OCI-LY1 (cell line): Measurements from ENCODE around the gene TNFRSF11A.

Experiments
- CTCF ChIP-seq: fragments of 200-600 bp; sonication (generic), shearing (Covaris generic); IDR thresholded peaks from 2 replicates; pipeline ENCODE4 v1.5.1; 2017; ENCODE audit warnings: mild to moderate bottlenecking, antibody characterized with exemption, low read length, moderate library complexity, mixed read lengths
- EZH2 ChIP-seq: fragments of 200-600 bp; sonication (generic), shearing (Covaris generic); IDR thresholded peaks from 2 replicates; pipeline ENCODE4 v1.8.0; 2017; ENCODE audit warnings: borderline replicate concordance, mixed run types, mild to moderate bottlenecking, antibody characterized with exemption, low read length, moderate library complexity, mixed read lengths

DNA sequence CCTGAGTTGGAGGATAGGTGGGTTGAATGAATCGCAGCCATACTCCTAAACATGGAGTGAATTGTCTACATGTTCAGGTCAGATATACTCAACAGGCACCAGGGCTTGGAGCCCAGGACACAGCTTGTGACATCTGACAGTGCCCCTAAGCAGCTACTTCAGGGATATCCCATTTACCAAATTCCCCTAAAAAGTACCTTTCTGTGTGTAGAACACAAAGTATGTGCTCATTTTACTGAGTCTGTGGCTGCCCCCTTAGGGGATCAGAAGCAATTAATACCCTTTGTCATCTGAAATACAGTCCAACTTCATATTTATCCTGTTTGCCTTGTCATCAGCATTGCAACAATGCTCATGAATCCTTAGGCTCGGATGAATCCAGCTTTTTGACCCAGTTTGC is 20.8 kb downstream of the TNFRSF11A start:
- TF ChIP-seq CTCF, result no peak
- TF ChIP-seq EZH2, result no peak
